GM12872 (cell line): ENCODE data around the gene SZRD1.

Source experiments
- TF ChIP-seq, protein P1 (sequence below): IDR thresholded peaks from 3 replicates; pipeline ENCODE4 v1.5.1; 2011; ENCODE audit warnings: low read depth, mild to moderate bottlenecking, low read length, moderate library complexity; ENCODE audit not compliant: insufficient read depth

The SZRD1 gene

DNA sequence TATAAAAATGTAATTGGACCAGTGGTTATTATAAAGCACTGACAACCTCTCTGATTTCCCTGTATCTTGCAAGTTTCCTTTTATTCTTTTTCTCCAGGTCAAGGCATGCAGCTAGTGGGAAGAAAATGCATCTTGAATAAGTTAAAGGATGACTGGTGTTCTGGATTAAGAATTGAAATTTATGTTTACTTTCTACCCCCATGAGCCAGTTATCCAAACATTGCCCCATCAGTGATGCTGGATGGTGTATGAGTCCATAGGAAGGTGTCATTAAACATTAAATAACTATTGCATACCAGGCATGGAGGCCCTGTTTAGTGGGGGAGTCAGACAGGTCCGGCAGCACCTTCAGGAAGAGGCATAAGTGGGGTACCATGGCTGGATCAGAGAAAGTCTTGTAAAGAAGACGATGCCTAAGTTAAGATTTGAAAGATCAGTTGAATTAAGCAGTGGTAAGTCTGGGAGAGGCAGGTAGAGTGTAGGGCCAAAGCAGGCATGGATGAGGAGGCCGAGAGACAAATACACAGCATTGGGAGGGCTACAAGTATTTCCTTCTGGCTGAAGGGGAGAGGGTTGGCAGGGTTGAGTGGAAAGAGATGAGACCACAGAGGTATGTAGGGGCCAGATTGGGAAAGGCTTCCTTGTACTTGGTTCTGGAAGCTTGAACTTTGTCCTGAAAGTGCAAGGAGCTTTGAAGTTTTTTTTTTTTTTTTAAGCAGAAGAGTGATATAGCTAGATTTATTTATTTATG, 5.7 kb downstream of the SZRD1 start:
- TF ChIP-seq, protein P1, sequence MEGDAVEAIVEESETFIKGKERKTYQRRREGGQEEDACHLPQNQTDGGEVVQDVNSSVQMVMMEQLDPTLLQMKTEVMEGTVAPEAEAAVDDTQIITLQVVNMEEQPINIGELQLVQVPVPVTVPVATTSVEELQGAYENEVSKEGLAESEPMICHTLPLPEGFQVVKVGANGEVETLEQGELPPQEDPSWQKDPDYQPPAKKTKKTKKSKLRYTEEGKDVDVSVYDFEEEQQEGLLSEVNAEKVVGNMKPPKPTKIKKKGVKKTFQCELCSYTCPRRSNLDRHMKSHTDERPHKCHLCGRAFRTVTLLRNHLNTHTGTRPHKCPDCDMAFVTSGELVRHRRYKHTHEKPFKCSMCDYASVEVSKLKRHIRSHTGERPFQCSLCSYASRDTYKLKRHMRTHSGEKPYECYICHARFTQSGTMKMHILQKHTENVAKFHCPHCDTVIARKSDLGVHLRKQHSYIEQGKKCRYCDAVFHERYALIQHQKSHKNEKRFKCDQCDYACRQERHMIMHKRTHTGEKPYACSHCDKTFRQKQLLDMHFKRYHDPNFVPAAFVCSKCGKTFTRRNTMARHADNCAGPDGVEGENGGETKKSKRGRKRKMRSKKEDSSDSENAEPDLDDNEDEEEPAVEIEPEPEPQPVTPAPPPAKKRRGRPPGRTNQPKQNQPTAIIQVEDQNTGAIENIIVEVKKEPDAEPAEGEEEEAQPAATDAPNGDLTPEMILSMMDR, result no peak

DNA sequence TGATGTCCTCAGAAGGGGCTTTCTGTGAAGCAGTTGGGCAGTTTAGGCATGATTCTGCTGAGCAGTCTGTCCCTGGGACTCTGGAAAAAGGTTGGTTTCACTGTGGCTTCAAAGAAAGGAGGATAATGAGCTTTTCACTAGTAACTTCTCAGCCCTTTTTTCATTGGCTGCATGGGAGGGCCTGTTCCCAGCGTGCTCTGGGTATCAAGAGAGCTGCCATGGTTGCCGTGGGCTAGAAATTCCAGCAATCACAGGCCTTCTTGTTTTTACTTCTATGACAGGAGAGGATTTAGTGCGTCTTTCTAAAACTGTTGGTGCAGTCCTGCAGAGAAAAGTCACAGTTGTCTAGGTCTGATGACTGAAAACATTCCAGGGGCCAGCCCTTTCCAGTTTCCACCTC, 7.2 kb downstream of the SZRD1 start:
- TF ChIP-seq, protein P1, result no peak

DNA sequence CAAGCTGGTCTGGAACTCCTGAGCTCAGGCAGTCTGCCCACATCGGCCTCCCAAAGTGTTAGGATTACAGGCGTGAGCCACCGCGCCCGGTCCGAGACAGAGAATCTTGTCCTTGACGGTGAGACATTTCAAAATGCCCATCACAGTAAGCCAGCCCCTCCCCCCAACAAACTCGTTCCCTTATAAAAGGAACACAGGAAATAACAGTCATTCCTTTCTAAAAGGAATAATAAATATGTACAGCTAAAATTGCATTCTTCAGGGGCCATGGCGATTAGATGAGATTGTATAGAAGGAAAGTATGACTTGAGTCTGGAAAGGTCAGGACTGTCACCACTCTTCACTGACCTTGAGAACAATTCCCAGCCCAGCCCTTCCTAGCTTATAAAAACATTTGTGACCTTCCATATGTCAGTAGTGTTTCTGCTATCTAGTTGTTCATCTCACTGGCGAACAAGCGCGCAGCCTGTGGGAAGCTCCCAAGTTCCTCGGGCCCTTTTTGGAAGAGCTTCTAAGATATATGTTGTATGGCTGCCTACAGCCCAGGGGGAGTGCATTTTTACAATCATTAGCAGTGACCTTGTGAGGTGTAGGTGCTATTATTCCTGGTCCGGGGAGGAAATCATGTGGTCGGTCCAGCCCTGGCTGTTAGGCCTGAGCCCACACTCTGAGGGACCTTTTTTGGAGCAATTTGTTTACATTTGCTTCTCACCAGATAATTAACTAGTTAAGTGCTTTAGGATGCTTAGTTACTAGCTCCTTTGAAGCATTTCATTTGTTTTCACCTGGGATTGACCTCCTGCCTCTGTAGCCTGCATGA, 8.7 kb downstream of the SZRD1 start:
- TF ChIP-seq, protein P1, result no peak

DNA sequence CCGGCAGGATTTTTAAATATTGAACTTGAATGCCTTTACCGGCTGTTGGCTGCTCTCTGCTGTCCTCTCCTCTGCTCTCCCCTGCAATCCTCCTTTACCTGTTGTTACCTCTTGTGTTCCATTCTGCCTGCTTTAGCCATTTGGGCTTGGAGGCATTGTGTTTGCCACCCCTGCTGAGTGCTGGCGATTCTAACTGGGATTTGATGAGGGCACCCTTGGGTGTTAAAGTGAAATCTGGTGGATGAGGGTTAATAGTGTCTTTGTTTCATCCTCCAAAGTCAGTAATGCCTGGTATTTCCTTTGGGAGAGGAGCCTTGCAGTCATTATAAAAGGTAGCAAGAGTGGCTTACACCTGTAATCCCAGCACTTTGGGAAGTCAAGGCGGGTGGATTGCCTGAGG, 9.9 kb downstream of the SZRD1 start:
- TF ChIP-seq, protein P1, result no peak

DNA sequence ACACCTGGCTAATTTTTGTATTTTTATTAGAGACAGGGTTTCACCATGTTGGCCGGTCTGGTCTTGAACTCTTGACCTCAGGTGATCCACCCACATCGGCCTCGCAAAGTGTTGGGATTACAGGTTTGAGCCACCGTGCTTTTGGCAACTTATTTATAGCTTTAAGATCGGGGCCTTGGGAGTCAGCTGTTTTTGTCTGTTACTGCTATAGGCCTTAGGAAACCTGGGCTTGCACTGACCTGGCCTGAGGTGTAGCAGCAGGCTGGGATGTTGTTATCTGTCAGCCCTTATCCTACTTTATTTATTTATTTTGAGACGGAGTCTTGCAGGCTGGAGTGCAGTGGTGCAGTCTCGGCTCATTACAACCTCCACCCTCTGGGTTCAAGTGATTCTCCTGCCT, 11.4 kb downstream of the SZRD1 start:
- TF ChIP-seq, protein P1, result no peak

DNA sequence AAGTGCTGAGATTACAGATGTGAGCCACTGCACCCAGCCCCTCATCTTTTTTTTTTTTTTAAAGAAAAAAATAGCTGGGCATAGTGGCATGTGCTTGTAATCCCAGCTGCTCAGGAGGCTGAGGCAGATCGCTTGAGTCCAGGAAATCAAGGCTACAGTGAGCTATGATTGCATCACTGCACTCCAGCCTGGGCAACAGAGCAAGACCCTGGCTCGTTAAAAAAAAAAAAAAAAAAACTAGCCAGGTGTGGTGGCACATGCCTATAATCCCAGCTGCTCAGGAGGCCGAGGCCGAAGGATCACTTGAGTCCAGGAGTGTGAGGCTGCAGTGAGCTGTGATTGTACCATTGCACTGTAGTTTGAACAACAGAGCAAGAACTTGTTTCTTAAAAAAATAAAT, 13.8 kb downstream of the SZRD1 start:
- TF ChIP-seq, protein P1, result no peak

DNA sequence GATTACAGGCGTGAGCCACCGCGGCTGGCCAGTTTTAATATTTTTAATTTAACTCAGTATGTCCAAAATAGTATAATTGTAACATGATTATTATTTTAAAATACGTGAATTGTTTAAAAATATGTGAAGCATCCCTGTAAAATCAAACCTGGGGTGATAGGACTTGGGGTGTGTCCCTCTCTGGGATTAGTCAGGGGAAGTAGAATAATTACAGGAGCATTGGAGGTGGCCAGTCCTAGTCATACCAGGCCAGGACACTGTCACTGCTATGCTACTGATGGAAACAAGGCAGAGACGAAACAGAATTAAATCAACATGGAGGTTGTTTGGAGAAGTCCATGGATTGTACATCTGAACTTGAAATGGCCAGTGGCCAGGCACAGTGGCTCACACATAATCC, 16.8 kb downstream of the SZRD1 start:
- TF ChIP-seq, protein P1, result no peak
